ENCODE data around the gene IQGAP3.

DNA sequence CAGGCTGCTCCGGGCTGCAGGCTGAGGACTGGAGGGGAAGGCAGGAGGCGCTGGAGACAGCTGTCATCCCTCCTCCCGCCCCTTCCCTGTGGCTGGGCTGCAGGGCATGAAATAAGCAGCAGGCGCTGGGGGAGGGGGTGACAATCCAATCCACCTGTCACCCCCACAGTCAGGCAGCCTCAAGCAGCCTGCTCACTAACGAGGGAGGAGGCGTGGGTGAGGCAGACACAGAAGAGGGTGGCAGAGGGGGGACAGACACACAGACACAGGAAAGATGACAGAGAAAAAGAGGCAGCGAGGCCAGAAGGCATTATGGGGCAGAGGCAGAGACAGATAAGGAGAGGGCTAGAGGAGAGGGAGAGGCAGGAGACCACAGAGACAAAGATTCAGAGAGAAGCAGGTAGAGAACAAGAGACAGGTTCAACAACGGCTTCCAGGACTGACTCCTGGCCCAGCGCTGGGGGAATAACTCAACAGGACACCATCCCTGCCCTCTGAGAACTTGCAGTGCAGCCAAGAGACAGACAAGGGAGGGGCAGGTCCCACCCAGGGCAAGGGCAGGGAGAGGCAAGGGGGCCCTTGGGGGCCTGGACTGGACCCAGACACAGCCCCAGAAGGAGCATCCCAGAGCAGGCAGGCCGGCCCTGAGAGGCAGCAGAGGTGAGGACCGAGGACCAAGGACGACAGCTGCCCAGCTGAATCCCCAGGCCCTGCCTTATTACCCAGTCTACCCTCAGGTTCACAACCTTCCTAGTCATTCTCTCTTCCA, 83.0 kb downstream of the IQGAP3 start:
- TF ChIP-seq, protein P1, sequence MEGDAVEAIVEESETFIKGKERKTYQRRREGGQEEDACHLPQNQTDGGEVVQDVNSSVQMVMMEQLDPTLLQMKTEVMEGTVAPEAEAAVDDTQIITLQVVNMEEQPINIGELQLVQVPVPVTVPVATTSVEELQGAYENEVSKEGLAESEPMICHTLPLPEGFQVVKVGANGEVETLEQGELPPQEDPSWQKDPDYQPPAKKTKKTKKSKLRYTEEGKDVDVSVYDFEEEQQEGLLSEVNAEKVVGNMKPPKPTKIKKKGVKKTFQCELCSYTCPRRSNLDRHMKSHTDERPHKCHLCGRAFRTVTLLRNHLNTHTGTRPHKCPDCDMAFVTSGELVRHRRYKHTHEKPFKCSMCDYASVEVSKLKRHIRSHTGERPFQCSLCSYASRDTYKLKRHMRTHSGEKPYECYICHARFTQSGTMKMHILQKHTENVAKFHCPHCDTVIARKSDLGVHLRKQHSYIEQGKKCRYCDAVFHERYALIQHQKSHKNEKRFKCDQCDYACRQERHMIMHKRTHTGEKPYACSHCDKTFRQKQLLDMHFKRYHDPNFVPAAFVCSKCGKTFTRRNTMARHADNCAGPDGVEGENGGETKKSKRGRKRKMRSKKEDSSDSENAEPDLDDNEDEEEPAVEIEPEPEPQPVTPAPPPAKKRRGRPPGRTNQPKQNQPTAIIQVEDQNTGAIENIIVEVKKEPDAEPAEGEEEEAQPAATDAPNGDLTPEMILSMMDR (IDR thresholded peaks at IDR 0.05): no peak
- no peak for TF ChIP-seq POLR2A (IDR thresholded peaks at IDR 0.05)

Data from ovary (tissue), 3 donors.